GM18517 (cell line): ENCODE results near the gene MICAL3.

Source experiments
- ATAC-seq: cut with Tn5 transposase; IDR thresholded peaks from one replicate; pipeline ENCODE4 v1.9.1; 2021; ENCODE audit warnings: mild to moderate bottlenecking, moderate library complexity; ENCODE audit not compliant: unreplicated experiment

The MICAL3 gene

DNA sequence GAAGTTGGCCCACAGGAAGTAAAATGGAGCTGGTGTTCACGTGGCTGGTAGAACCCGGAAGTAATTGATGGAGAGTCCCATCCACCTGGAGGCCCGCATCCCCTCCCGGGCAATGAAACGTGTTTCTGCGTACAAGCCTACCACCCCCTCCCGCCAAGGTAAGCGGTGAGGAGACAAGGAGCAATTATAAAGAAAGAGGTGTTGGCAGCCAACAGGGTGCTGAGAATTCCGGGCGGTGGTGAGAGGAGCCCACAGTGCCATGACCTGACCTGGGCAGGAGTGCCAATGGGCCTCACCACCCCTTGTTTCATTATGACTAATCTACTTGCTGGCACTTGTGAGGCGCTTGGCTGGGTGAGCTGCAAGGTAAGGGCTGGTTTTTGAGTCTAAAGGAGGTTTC lies 166.3 kb downstream of the MICAL3 start:
- ATAC-seq: no peak

DNA sequence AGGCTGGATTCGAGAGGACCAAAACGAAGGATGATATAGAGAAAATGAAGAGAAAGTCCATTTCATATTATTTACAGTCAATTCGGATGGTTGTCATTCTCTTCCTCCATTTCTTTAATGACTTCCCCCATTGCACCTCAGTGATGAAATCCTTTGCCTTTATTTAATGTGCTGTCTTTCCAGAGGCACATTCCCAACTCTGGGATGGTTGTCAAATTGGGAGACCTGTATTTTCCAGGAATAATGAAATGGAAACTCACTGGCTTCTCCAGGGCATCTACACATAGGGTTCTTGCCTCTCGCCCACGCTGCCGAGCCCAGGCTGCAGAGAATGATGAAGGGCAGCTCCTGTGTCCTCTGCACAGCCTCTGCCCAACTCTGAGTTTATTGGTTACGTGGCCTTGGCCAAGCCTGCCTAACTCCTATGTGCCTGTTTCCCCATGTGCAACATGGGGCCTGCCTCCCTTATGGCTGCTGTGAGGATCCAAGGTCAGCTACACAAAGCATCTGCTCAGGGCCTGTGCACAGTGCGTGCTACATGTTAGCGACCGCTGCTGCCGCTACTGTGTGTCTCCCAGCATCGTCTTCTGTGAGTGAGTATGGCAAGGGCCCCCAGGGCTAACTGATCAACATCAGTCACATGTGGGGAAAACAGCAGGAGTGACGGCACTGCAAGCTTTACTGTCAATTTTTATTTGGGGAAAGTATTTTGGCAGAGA lies 168.6 kb downstream of the MICAL3 start:
- ATAC-seq: no peak

DNA sequence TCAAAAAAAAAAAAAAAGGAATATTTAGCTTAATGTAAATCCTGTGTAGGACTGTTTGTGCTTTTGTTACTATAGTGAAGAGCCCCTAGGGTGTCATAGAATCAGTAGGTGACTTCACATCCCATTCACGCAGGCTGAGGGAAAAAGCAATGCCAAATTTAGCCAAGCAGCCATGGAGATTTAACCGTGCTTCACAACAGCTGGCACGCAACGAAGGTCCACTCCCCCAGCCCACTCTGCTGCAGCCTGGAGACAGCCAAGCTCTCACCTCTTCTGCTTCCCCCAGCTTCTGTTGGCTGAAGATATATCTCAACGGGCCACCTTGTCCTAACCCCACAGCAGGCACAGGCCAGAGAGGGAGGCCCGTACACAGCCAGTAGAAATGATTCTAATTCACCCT lies 171.3 kb downstream of the MICAL3 start:
- ATAC-seq: no peak

DNA sequence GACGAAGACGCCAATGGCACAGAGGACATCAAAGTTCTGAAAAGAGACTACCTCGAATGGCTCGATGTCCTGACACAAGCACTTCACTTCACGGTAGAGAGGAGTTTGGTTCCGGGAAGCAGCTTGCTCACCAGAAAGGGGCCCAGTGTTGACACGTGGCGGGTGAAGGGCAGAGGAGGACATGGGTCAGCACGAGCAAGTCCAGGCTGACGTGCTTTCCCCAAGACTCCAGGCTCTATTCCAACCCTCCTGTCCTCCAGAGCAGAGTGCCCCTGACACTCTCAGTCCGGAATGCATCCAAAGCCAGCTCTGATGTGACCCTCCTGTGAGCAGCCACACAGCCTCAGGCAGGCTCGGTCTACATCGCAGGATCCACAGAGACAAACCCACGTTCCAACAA lies 172.6 kb downstream of the MICAL3 start:
- ATAC-seq: no peak

DNA sequence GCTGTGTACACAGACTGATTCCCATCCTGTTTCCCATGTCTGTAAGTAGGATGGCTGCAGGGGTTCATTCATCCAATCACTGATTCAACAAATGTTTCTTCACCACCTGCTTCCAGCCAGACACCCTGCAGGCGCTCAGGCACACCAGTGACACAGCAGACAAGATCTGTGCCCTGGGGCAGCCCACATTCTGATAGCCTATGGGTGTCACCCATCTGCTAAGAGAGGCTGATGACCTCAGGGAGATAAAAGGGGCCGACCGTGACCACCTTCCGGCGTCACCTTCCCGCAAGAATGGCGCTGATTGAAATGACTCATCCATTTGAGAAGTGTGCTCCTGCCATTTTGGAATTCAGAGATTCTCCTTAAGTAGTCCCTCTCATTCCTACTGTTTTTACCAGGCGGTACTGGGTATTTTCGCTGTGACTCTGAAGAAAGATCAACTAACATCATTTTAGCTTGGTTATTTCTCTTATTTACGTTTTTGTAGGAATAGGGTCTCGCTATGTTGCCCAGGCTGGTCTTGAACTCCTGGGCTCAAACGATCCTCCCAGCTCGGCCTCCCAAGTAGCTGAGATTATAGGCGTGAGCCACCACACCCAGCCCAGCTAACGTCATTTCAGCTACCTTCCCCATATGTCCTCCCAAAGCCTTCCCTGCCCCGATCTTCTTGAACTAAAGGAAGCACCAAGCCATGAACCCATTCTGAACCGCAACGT lies 176.8 kb downstream of the MICAL3 start:
- ATAC-seq: no peak

DNA sequence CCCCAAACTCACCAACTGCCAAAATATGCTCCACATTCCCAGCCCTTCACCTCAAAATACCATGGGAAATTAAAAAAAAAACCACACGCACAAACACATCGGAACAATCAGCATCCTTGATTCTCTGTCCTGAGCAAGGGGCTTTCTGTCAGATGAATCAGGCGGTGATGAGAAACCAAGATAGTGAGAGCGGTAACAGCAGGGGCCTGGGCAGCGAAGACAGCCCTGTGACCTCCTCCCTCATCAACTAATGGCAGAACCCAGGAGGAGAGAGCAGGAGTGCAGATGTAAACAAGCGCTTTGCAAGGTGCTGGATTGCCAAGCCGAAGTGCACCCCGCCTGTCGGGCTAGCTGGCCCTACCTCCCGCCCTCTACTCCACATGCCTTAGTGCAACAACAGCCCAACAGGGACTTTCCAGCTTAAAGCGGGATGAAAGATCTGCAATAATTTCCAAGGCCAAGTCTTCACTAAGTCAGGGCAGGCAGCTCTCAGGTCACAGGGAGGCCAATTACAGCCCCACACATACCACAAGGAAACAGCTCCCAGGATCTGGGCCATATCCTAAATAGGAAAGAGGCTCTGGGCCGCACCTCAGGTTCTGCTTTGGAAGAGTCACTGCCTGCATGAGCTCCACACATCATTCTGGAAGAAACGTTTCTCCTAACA lies 177.9 kb downstream of the MICAL3 start:
- no peak for ATAC-seq

DNA sequence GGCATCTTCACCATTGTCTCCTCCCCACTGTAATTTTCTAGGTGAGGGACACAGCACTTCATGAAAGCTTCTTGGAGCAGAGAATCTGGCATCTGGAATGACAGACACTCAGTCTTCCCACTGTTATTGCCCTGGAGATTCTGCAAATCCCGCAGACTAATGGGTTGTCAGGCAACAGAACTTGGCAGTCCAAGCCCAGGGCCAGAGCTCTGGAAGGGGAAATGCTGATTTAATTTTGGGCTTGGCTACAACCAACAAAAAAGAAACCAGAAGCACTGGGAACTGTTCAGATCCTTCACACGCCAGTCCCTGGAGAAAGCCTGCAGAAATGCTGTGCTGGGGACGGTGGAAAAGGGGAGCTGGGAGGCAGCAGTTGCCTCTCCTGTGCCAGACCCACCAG lies 178.6 kb downstream of the MICAL3 start:
- no peak for ATAC-seq

DNA sequence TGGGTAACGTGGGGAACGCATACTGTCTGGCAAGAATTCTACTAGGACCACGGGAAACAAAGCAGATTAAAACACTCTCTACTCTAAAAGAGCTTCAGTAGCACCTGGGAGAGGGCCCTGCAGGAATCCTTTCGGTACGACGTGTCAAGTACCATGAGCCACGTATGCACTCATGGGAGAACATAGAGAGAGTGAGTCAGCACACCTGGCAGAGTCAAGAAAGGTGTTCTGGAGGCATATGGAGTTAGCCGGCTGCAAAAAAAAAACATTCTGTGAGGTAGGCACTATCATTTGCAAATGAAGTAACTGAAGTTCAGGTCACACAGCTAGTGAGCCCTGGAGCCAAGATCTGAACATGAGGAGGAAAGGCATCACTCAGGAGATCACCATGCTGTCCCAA lies 179.0 kb downstream of the MICAL3 start:
- ATAC-seq: no peak

DNA sequence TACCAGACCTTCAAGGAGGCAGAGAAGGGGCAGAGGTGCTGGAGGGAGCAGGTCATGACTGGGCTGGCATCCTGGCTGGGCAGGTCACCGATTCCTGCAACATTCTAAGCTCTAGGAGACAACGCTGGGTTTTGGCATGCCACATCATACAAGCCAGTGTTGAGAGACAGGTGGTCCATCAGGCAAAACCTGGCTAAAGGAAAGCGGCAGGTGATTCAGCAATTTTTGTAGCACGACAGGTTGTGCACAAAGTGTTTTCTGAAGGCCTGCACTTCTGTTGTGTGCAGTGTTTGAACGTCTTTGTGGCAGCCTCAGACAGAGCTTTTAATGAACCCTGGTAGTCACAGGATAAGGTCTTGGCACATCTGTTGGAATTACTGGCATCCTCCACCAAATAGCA lies 180.2 kb downstream of the MICAL3 start:
- ATAC-seq: no peak

DNA sequence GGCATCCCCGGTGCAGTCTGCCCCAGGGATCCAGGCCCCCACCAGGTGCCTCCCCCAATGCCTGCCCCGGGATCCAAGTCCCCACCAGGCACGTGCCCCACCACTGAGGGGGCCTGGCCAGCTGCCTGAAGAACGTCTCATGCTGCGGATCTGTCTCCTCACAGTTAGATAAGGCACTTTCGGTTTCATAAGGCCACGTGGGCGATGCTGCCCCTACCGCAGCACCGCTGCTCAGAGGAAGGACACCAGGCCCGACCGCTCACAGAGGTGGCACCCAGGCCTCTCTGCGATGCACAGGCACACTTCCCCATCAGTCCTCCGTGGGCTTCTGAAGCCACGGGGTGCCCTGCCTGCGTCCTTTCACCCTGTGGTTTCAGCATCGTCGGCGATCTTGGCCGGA lies 182.0 kb downstream of the MICAL3 start:
- no peak for ATAC-seq

DNA sequence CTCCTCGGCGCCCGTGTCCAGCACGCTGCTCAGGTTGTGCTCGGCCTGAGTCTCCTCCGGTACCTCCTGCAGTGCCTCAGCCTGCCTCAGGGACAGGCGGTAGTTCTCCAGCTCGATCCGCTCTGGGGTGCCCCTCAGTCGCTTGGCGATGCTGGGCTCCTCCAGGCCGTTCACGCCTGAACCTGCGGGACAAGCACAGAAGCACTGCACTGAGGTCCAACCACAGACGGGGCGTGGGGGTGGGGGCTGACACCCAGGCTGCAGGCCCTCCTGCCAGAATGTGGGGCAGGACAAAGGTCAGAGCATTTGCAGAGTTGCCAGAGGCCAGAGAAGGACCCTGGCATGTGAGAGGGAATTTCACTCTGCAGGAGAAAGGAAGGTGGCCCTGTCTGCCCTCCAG lies 182.5 kb downstream of the MICAL3 start:
- ATAC-seq: no peak

DNA sequence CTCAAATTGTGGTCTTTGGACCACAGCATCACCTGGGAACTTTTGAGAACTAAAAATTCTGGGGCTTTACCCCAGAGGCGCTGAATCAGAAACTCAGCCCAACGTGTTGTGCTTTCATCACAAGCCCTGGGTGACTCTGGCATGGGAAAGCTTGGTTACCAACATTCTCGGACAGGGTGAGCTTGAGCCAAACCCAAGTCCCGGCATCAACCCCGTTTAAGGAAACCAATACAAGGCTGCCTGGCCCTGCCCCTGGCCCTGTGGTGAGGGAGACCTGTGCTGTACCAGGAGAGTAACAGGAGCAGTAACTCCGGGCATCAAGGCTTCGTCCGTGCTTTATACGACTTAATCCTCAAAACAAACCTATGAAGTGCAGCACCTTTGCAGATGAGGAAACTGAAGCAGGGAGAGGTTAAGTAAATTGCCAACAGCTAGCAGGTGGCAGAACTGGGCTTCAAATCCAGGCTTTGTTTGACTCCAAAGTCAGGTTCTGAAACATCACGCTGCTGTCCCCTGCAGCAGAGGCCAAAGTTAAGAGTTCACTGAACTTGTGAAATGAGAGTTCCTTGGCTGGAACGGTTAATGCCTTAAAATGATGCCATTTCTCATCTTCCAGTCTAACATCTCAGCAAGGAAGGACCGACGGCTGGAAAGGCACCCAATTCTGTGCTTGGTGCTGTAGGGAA lies 186.0 kb downstream of the MICAL3 start:
- no peak for ATAC-seq

DNA sequence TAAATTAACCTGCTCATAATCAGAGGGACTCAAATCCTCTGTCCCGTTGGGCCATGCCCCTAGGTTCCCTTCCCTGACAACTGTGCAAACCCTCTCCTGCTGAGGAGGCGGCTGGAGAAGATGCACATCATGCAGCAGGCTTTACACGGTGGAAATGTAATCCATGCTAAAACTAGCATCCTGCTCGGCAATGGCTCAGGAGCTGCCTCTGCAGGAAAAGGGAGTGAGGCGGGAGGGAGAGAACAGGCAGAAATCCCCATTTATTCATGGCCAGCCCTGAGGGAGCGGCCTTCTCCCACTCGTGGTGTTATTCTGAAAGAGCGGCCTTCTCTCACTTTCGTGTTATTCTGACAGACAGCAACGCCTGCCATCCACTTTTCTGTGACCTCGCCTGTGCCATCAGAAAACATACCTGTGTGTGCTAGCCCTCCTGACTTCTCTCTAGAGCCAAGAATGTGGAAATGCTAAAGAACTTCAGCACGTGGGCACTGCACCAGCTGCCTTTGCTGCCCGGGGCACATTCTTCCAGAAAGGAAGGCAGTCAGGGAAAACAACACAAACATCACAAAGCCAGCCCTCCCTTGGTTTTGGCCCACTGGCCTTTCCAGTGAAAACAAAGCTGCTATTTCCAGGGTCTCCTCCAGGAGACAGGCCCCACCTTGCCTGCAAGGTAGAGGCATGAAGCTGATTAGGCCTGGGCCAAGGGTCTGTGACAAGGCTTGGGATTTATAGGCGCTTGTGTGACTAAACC lies 187.2 kb downstream of the MICAL3 start:
- no peak for ATAC-seq

DNA sequence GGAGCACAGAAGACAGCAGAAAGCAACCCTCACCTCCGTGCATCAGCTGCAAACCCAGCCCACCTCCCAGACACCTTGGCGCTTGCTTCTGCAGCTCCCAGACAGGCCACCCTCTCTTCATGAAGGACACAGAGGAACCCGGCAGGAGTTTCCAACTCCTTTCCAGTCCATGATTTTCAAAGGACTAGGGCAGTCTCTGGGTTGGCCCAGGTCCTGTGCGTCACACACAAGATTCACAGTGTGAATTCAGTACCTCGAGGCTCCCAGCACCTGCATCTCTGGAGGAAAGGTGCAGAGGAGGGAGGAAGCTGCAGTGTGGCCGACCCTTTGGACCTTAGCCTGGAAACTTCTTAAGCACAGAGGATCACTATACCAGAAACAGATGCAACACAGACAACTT lies 189.1 kb downstream of the MICAL3 start:
- no peak for ATAC-seq

DNA sequence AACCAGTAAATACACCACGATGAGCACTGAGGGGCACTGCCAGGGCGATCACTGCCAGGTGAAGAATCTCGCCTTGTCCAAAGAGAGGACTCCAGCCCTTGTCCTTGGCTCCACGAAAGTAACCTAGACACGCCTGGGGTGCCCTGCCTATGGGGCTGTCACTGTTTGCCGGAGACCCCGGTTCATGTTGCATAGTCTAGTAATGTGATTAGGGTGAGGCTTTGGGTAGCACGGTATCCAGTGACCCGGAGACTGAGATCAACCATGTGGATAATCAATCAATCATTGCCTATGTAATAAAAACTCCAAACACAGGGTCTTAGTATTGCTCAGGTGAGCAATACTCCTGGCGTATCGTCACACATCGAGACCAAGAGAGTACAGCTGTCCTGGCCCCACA lies 190.9 kb downstream of the MICAL3 start:
- ATAC-seq: no peak

DNA sequence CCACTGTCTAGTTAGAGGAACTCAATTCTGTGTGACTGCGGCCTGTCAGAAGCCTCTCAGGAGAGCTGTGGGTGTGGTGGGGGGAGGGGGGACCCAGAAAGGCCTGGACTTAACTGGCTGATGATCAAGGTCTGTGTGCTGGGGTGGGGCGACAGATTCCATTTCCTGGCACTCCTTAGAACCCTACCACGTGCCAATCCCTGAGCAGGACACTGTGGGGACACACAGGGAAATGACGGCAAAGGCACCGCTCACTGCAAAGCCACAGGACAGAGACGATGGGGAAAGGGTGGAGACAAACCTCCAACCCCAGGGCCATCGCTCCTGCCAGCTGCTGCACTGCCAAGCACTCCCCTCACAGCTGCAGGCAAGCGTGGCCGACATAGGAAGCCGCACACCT lies 191.7 kb downstream of the MICAL3 start:
- ATAC-seq: no peak

DNA sequence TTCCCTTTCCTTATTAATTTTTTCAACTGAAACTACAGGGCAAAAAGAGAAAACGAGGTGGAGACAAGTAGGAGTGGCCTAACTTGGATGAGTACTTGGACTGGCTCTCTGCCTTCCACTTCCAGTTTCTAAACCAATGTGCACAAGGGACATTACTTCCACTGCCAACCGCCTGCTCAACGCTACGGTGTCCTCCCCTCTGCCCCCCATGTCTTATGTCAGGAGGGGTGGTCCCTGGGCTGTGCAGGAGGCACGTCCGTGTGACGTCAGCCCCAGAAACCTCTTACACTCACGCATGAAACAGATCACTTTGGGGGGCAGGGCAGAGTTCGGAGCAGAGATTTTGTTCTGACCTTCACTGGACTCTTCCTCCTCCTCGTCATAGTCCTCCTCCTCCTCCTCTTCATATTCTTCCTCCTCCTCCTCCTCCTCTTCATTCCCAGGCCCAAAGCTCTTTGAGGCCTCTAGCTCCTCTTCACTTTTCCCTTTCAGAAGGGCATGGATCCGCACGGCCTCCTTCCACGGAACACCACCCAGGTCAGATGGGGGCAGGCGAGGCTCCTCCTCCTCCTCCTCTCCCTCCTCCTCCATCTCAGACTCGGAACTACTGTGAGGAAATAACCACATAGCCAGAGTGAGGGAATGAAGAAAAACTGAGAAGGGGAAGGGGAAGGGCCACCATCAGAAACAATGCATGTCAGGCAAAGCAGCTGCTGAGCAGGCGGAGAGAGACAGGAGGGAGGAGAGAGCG lies 192.7 kb downstream of the MICAL3 start:
- no peak for ATAC-seq

DNA sequence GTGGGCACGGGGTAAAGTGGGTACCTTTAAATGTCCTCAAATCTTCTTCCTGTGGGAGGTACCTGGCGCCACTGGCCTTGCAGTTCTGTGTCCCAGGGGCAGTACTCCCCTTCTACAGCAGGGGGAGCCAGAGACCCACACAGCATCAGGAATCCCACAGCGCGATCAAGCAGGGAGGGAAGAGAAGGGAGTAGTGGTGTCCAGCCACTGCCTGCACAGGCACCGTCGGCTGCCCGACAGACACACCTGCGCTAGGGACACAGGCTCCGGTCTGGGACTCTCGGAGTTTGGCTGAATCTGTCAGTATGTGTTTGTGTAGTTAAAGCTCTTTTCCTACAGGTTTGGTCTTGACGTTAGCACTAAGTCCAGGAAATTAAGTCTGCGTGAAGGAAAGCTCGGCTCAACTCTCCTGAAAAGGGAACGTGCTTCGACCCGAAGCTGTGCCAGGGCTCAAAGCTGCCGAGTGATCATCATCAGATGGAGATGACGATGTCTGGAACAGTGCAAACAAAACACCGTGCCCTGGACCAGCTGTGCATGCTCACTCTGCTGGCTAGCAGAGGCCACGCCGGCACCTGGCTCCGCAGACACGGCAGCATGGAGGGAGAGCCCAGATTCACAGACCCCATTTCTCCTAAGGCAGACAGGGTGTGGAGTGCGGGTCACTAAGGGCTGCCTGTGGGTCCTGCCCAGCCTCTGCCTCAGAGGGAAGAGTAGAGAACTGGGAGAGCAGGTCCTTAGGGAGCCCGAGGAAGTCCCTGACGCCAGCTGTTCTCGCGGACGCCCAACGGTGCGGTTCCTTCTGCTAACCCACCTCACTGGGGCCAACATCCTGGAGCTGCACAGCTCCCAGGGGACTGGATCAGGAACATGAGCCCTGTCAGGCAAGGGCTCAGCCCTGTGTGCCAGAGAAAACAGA lies 194.1 kb downstream of the MICAL3 start:
- ATAC-seq: no peak

DNA sequence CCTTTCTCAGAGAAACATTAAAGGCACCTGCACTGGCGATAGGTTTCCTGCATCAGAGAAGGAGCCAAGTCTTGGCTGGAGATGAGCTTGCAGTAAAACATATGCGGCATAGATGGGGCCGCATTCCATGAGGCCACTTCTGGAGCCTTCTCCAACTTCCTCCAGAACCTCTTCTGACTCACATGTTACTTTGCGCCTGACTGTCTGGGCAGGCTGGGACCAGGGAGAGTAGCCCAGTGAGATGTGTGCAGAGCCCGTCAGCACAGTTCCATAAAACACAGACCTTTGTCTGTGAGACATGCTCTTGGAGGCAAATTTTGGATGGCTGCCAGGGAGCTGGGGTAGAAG lies 194.7 kb downstream of the MICAL3 start:
- no peak for ATAC-seq
